Natural killer cell (primary cell): ENCODE results near the gene VPS26B. TPM values are rescaled to one million over a fixed set of nuclear protein-coding genes. Genes with fewer than 3 reads are reported as not detected.
"Not testable (repeated sequence)": the region's sequence is repeated elsewhere in the genome, so short reads cannot be mapped to it uniquely, and the experiment has no call there.

Experiments used
- ATAC-seq, 3 donors: fragments of 150-1000 bp in 2 of 3; fragments of 200-7000 bp in 1 of 3; cut with Tn5 transposase; 1 replicate in 1 of 3; 2 replicates in 2 of 3; pipeline ENCODE4 v1.10.0; 2021; ENCODE audit warnings: mild to moderate bottlenecking in 2 of 3, moderate library complexity in 2 of 3
- DNase-seq, 2 donors: peaks; one replicate each; pipeline versions ENCODE4 v3.0.0 to v3.0.0-alpha.2; 2013 to 2021; ENCODE audit warnings: mixed read lengths in 1 of 2
- H3K27ac ChIP-seq: one replicate; pipeline ENCODE4 v1.5.1; 2013; ENCODE audit warnings: mild to moderate bottlenecking, low read length
- H3K27me3 ChIP-seq: one replicate; pipeline ENCODE4 v1.6.1; 2013; ENCODE audit warnings: low read length; ENCODE audit not compliant: control insufficient read depth, insufficient read depth
- H3K36me3 ChIP-seq: one replicate; pipeline ENCODE4 v1.6.1; 2013; ENCODE audit warnings: low read length; ENCODE audit not compliant: control insufficient read depth, insufficient read depth
- H3K4me1 ChIP-seq: one replicate; pipeline ENCODE4 v1.6.1; 2013; ENCODE audit warnings: low read length; ENCODE audit not compliant: control insufficient read depth, insufficient read depth
- H3K4me3 ChIP-seq: one replicate; pipeline ENCODE4 v1.5.1; 2013; ENCODE audit warnings: low read length
- H3K9me3 ChIP-seq: one replicate; pipeline ENCODE4 v1.6.1; 2013; ENCODE audit warnings: low read length; ENCODE audit not compliant: control insufficient read depth, insufficient read depth
- H3K27ac Mint-ChIP-seq, 2 donors: one replicate each; pipeline ENCODE4 v1.8.0; 2022; ENCODE audit warnings: mild to moderate bottlenecking in 2 of 2, mixed read lengths in 2 of 2, moderate library complexity in 1 of 2
- H3K27me3 Mint-ChIP-seq, 2 donors: one replicate each; pipeline ENCODE4 v1.8.0; 2022; ENCODE audit warnings: low read depth in 2 of 2, mixed read lengths in 2 of 2
- H3K36me3 Mint-ChIP-seq: one replicate; pipeline ENCODE4 v1.8.0; 2022; ENCODE audit warnings: mixed read lengths
- H3K4me1 Mint-ChIP-seq, 2 donors: one replicate each; pipeline ENCODE4 v1.8.0; 2022; ENCODE audit warnings: mixed read lengths in 2 of 2
- H3K4me3 Mint-ChIP-seq: one replicate; pipeline ENCODE4 v1.8.0; 2022; ENCODE audit warnings: mild to moderate bottlenecking, moderate library complexity, mixed read lengths
- H3K9me3 Mint-ChIP-seq, 2 donors: one replicate each; pipeline ENCODE4 v1.8.0; 2022; ENCODE audit warnings: mixed read lengths in 2 of 2
- WGBS: methylation state at CpG from one replicate; pipeline ENCODE4 v1.1.7; 2013; ENCODE audit warnings: missing lambda C conversion rate; ENCODE audit not compliant: insufficient coverage; 5-methylcytosine and 5-hydroxymethylcytosine counted together
- intact Hi-C: fragments of 100-400 bp; cut with micrococcal nuclease; formaldehyde crosslinking; loops from one replicate; pipeline ENCODE4 v1.14.2; 2022
- total RNA-seq, 4 donors: library from RNA; stranded (reverse); fragments of 120-200 nt in 1 of 4; gene quantifications; one replicate each; pipeline versions ENCODE4 v1.2.3 to v1.2.4, GENCODE V29; 2013 to 2022
- TF ChIP-seq, protein P1 (sequence below): fragments of 200-600 bp; IDR thresholded peaks from one replicate; pipeline ENCODE4 v1.8.0; 2022; ENCODE audit warnings: antibody characterized with exemption

The VPS26B gene
- total RNA-seq, 3 donors from 2014 or later (not counting 1 experiment from before 2014, with no cell fraction given), result 83.0 to 113 (median 107) TPM

DNA sequence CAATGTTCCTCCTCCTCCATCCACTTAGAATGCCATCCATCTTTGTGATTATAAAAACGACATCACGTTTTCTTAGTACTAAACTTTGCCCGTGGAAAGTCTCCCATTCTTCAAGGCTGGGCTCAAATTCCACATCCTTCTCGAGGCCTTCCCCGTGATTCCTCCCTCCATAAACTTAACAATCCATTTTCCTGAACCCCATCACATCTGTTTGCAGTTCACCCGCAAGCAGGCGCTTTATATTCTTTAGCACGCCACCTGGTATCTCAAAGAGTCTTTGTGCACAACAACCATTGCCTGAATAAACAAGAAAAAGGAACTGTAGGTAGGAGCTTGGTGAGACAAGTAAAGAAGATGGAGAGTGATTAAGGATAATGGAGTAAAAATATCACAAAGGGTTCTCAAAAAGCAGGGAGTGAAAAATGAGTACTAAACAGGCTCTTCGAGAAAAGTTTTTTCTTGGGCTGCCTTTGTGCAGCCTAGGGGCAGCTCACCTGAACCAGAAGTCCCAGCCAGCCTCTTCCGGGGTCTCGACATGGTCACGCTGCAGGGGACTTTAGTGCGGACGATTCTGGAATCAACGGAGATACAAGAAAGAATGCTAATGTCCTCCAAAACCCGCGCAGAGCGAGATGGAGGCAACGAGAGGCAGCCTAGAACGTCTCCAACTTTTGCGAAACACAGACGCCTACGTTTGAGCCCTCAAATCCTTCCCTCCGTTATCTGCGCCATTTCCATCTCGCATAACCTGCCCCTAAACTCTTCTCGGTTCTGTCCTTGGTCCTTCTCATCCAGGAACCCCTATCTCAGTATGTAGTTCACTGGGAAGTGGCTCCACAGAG lies 28.1 kb downstream of the VPS26B start:
- Histone ChIP-seq H3K4me1 (peaks cover 15% of the 10 kb centered on the region), H3K9me3 (no peaks in the 10 kb centered on the region), H3K27me3 (no peaks in the 10 kb centered on the region), H3K4me3 (peak overlapping the region; percentile 74), H3K27ac (no peak overlapping the region), H3K36me3 (peaks cover 25% of the 10 kb centered on the region)
- WGBS, result 9% methylated on average over 27 of the region's 27 CpGs
- peak in 1 of 2 donors; percentile 19 for DNase-seq
- Mint-ChIP-seq H3K27ac (peak overlapping the region; percentile 75 to 79), H3K9me3 (no peaks in the 10 kb centered on the region), H3K27me3 (no peaks in the 10 kb centered on the region), H3K4me3 (peak overlapping the region; percentile 98), H3K4me1 (peaks cover 19 to 45% of the 10 kb centered on the region in 2 donors), H3K36me3 (peaks cover 11% of the 10 kb centered on the region)
- TF ChIP-seq, protein P1, sequence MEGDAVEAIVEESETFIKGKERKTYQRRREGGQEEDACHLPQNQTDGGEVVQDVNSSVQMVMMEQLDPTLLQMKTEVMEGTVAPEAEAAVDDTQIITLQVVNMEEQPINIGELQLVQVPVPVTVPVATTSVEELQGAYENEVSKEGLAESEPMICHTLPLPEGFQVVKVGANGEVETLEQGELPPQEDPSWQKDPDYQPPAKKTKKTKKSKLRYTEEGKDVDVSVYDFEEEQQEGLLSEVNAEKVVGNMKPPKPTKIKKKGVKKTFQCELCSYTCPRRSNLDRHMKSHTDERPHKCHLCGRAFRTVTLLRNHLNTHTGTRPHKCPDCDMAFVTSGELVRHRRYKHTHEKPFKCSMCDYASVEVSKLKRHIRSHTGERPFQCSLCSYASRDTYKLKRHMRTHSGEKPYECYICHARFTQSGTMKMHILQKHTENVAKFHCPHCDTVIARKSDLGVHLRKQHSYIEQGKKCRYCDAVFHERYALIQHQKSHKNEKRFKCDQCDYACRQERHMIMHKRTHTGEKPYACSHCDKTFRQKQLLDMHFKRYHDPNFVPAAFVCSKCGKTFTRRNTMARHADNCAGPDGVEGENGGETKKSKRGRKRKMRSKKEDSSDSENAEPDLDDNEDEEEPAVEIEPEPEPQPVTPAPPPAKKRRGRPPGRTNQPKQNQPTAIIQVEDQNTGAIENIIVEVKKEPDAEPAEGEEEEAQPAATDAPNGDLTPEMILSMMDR, result no peak
- intact Hi-C loops, result loop anchor here (1.0 kb wide), 2 partner anchors 28 to 45 kb away; partner anchors contain the start of gene VPS26B
- ATAC-seq, result peak; percentile 6 to 22 (median 11)

DNA sequence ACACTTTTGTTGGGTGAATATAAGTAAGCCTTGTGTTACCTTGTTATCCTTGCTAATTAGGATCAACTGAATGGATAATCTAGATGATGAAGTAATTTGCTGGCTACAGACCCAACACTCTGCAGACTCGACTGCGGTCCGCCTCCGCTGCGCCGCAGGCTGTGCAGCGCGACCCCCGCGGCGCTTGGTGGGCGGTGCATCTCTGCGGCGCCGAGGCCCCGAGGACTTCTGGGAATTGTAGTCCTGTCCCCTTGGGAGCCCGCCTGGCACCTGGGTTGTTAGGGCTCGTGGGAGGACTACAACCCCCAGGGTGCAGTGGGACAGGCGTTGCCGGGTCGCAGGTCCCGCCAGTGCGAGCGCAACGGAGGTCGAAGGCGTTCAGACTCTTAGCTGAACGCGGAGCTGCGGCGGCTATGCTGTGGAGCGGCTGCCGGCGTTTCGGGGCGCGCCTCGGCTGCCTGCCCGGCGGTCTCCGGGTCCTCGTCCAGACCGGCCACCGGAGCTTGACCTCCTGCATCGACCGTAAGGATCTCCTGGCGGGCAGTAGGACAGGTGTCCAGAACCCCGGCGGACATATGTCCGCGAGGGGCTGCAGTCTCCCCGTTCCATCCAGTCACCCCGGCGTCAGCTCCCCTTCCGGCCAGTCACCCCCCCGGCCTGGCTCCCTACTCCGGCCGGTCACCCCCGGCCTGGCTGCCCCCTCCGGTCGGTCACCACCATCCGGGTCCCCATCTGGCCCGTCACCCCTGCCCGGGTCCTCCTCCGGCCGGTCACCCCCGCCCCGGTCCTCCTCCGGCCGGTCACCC lies 28.9 kb downstream of the VPS26B start, which contains the start of the genes ACAD8 and THYN1:
Gene ACAD8, plus strand, starts transcription at position 381 of the 806 bp plus-strand sequence. Its CDS starts 33 bp downstream, at position 414.
Gene THYN1, minus strand, starts transcription at position 165 of the 806 bp plus-strand sequence. CDS start 470 bp downstream, outside the sequence.
- Histone ChIP-seq H3K9me3 (no peaks in the 10 kb centered on the region), H3K4me1 (peaks cover 15% of the 10 kb centered on the region), H3K4me3 (peak within 1 kb of the TSS; percentile 74), H3K27ac (peak within 1 kb of the TSS; percentile 50), H3K36me3 (peaks cover 26% of the 10 kb centered on the region), H3K27me3 (no peaks in the 10 kb centered on the region)
- Mint-ChIP-seq H3K36me3 (peaks cover 2% of the 10 kb centered on the region), H3K9me3 (no peaks in the 10 kb centered on the region), H3K4me3 (peak within 1 kb of the TSS; percentile 98), H3K27ac (peak within 1 kb of the TSS; percentile 75 to 79), H3K4me1 (peaks cover 19 to 47% of the 10 kb centered on the region in 2 donors), H3K27me3 (no peaks in the 10 kb centered on the region)
- TF ChIP-seq, protein P1, result no peak
- peak; percentile 99 to 100 (median 100) for ATAC-seq
- under 1% methylated on average over 70 of the region's 70 CpGs for WGBS
- intact Hi-C loops, result loop anchor here (1.0 kb wide), 2 partner anchors 29 to 46 kb away; partner anchors contain the start of gene VPS26B
- peak; percentile 88 to 98 for DNase-seq

DNA sequence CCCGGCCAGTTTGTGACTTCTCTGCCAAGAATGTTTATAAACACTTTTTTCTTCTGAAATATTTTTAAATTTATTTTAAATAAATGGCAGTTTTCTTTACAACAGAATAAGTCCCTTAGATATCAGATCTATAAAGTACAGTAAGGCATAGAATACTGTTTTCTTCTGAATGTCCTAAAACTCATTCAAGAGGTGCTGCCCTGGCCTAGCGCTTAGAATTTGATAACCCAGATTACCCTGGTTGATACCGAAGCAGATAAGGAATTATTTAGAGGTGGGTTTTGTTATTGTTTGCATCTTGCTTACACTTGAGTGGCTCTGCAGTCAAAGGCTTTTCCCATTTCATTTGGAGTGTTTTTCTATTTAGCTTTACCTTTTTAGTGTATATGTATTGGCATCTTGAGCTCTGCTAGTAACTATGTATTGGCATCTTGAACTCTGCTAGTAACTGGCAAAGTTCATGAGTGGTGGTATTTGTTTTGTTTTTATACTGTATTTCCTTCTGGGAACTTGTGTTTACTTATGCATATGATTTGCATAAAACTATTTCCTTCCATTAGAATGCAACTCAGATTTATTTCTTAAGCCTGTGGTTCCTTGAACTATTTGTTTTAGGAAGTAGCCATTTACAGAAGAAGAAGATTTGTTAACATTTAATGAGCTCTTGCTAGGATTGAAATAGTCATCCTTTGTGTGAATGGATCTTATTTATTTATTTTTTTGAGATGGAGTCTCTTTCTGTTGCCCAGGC lies 30.1 kb downstream of the VPS26B start:
- Histone ChIP-seq H3K9me3 (no peaks in the 10 kb centered on the region), H3K36me3 (peaks cover 27% of the 10 kb centered on the region), H3K27ac (no peak overlapping the region), H3K4me1 (peaks cover 15% of the 10 kb centered on the region), H3K4me3 (no peak overlapping the region), H3K27me3 (no peaks in the 10 kb centered on the region)
- Mint-ChIP-seq H3K9me3 (no peaks in the 10 kb centered on the region), H3K36me3 (peaks cover 7% of the 10 kb centered on the region), H3K4me3 (peak overlapping the region; percentile 98), H3K27ac (peak overlapping the region; percentile 71 to 75), H3K27me3 (no peaks in the 10 kb centered on the region), H3K4me1 (peaks cover 19 to 45% of the 10 kb centered on the region in 2 donors)
- TF ChIP-seq, protein P1, result no peak
- DNase-seq (no peak), ATAC-seq (no peak)
- intact Hi-C loops, result no loop called here
- 100% methylated on average over 3 of the region's 3 CpGs for WGBS

DNA sequence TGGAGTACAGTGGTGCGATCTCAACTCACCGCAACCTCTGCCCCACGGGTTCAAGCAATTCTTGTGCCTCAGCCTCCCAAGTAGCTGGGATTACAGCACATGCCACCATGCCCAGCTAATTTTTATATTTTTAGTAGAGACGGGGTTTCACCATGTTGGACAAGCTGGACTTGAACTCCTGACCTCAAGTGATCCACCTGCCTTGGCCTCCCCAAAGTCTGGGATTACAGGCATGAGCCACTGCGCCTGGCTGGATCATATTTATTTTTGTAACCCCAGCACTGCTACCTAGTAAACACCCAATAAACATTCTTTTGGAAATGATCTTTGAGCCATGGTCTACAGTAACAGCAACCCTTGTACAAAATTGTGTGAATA lies 30.7 kb downstream of the VPS26B start:
- Histone ChIP-seq H3K4me1 (peaks cover 15% of the 10 kb centered on the region), H3K36me3 (peaks cover 25% of the 10 kb centered on the region)
- peak overlapping the region; percentile 98 for H3K4me3 Mint-ChIP-seq
- DNase-seq, H3K27me3 ChIP-seq, H3K27me3 Mint-ChIP-seq, H3K36me3 Mint-ChIP-seq, H3K27ac Mint-ChIP-seq, H3K4me3 ChIP-seq, H3K9me3 ChIP-seq, intact Hi-C loops, H3K9me3 Mint-ChIP-seq, ATAC-seq, H3K27ac ChIP-seq: not testable (repeated sequence)
- peaks cover 19 to 45% of the 10 kb centered on the region in 2 donors for H3K4me1 Mint-ChIP-seq
- WGBS, result 97% methylated on average over 5 of the region's 5 CpGs
